Kasumi-1 (cell line): ENCODE measurements around the gene SPTBN5.
A peak's percentile ranks its signal among the peaks of the same experiment; 100 is the strongest.

Experiments
- DNase-seq, 2 experiments: peaks; one replicate each; lab custom pipeline; 2025; lab: John Stamatoyannopoulos, UW

SPTBN5 gene

GRCh38 chr15:41824062-41824745, 69.6 kb downstream of the SPTBN5 start:
- DNase-seq, result no peak

- DNase-seq, result no peak
These were observed 70.4 kb downstream of the SPTBN5 start for GRCh38 chr15:41823502-41823901.

- no peak for DNase-seq
These were observed 70.9 kb downstream of the SPTBN5 start for GRCh38 chr15:41822957-41823356.

- DNase-seq, result no peak
These were observed 71.4 kb downstream of the SPTBN5 start for GRCh38 chr15:41822471-41822870.

GRCh38 chr15:41821831-41822230, 72.0 kb downstream of the SPTBN5 start:
- no peak for DNase-seq

- no peak for DNase-seq
These were observed 72.9 kb downstream of the SPTBN5 start for GRCh38 chr15:41820791-41821423.

- DNase-seq, result no peak
These were observed 74.3 kb downstream of the SPTBN5 start for GRCh38 chr15:41819455-41820050.

- DNase-seq, result no peak
These were observed 76.1 kb downstream of the SPTBN5 start for GRCh38 chr15:41817781-41818180.

GRCh38 chr15:41817327-41817726, 76.5 kb downstream of the SPTBN5 start:
- no peak for DNase-seq

- DNase-seq, result no peak
These were observed 77.1 kb downstream of the SPTBN5 start for GRCh38 chr15:41816788-41817187.

- no peak for DNase-seq
These were observed 79.3 kb downstream of the SPTBN5 start for GRCh38 chr15:41814534-41814933.

GRCh38 chr15:41813426-41813825, 80.4 kb downstream of the SPTBN5 start:
- DNase-seq, result no peak

- no peak for DNase-seq
These were observed 81.0 kb downstream of the SPTBN5 start for GRCh38 chr15:41812820-41813375.

GRCh38 chr15:41811432-41812195, 82.2 kb downstream of the SPTBN5 start:
- peak; percentile 57 to 62 for DNase-seq

- no peak for DNase-seq
These were observed 83.0 kb downstream of the SPTBN5 start for GRCh38 chr15:41810651-41811431.

- no peak for DNase-seq
These were observed 84.2 kb downstream of the SPTBN5 start for GRCh38 chr15:41809526-41810220.

GRCh38 chr15:41809121-41809520, 84.7 kb downstream of the SPTBN5 start:
- DNase-seq, result no peak

GRCh38 chr15:41806291-41807181, 87.3 kb downstream of the SPTBN5 start:
- no peak for DNase-seq

GRCh38 chr15:41805711-41806110, 88.1 kb downstream of the SPTBN5 start:
- no peak for DNase-seq
